Cardiac atrium fibroblast (primary cell): ENCODE measurements around the gene EYA4. TPM values are rescaled to one million over a fixed set of nuclear protein-coding genes. Genes with fewer than 3 reads are reported as not detected.

Source experiments
- total RNA-seq: library from RNA; depleted of rRNA; stranded (reverse); fragments of >200 nt; gene quantifications from 2 replicates; pipeline ENCODE4 v1.2.3, GENCODE V29; 2015

Gene EYA4
- total RNA-seq: under 0.01 and 0.65 TPM in 2 replicates

DNA sequence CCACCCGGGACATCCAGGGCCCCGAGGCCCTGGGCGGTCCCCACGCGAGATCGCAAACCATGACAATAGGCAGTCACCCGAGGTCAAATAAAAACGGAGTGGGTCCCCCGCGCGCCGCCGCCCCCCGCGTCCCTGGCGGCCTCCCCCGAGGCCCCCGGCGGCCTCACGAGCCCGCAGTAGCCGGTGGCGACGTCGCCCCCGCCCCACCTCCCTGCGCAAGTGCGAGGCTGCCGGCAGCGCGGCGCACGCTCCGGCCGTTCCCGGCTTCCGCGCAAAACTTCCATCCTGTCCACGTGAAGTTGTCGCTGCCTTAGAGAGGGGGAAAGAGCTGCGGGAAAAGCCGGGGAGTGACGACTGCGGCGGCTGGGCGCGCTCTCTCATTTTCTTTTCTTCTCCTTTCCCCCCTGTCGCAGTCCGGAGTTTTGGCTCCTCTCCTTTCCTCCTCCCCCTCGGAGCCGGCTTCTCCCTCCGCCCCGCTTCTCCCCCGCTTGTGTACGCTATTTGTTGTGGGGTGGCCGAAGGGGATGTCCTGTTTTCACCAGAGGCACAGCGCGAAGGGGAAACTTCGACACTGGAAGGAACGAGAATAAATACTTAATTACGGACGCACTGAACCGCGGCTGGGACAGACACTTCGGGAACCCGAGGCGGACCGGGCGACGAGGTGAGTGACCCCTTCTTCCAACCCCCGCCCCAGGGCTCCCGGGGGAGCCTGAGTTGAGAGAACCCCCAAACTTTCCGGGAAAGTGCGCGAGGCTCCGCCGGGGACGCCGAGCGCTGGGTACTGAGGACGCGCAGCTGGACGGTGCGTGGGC is at the start of gene EYA4:
EYA4 (plus strand) TSS at position 272 of the 815 bp plus-strand sequence. CDS start 33,424 bp downstream, outside the sequence.

